ENCODE measurements around the gene FBP1. TPM values are rescaled to one million over a fixed set of nuclear protein-coding genes. Genes with fewer than 3 reads are reported as not detected.

FBP1 gene
- total RNA-seq, 2 donors from 2014 or later: 28.5 to 39.9 TPM

DNA sequence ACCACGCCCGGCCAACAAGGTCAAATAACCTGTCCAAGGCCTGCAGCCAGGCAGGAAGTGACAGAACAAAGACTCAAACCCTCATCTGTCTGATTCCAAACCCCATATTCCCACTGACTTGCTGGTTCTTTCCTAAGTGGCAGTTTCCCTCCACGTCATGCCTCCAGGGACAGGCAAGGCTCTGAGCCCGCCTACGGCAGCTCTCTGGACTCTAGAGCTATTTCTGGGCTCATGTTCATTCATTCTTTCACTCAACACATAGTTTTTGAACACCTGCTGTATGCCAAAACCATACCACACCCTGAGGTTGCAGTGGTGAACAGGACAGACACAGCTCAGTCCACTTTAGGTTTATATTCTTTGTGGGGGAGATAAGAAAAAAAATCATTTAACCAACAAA, 5.2 kb upstream of the FBP1 start:
- no peak overlapping the region for H3K27ac ChIP-seq
- no peak overlapping the region for H3K4me3 ChIP-seq
- TF ChIP-seq POLR2A (IDR thresholded peaks at IDR 0.05): no peak
- TF ChIP-seq, protein P1, sequence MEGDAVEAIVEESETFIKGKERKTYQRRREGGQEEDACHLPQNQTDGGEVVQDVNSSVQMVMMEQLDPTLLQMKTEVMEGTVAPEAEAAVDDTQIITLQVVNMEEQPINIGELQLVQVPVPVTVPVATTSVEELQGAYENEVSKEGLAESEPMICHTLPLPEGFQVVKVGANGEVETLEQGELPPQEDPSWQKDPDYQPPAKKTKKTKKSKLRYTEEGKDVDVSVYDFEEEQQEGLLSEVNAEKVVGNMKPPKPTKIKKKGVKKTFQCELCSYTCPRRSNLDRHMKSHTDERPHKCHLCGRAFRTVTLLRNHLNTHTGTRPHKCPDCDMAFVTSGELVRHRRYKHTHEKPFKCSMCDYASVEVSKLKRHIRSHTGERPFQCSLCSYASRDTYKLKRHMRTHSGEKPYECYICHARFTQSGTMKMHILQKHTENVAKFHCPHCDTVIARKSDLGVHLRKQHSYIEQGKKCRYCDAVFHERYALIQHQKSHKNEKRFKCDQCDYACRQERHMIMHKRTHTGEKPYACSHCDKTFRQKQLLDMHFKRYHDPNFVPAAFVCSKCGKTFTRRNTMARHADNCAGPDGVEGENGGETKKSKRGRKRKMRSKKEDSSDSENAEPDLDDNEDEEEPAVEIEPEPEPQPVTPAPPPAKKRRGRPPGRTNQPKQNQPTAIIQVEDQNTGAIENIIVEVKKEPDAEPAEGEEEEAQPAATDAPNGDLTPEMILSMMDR (IDR thresholded peaks at IDR 0.05): no peak
- peaks cover 5% of the 10 kb centered on the region for H3K4me1 ChIP-seq
- DNase-seq: no peak
- H3K9me3 ChIP-seq: no peaks in the 10 kb centered on the region
- ATAC-seq: no peak
- H3K36me3 ChIP-seq (replicated peaks in 1 of 2; ENCODE audit: insufficient read depth in 1 of 2, low read depth in 2 of 2): no peaks in the 10 kb centered on the region
- WGBS, 2 donors: 84 to 97% methylated on average over 3 to 5 of the region's 5 CpGs
- H3K27me3 ChIP-seq: no peaks in the 10 kb centered on the region
- intact Hi-C loops (cut with DNase I): no loop called here

DNA sequence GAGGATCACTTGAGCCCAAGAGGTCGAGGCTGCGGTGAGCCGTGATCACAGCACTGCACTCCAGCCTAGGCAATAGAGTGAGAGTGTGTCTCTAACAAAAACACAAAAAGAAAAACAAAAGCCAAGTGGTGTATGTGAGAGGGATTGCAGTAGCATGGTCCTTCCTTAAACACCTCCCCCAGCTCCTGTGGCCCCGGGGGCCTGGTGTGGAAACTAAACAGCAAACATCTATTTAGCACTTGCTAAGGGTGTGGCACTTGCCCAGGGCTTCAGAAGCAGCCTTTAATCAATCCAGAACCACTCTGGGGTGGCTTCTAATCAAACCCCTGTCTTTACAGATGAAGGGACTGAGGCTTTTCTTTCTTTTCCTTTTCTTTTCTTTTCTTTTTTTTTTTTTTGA, 4.4 kb upstream of the FBP1 start:
- Histone ChIP-seq H3K27me3 (no peaks in the 10 kb centered on the region), H3K9me3 (no peaks in the 10 kb centered on the region), H3K4me3 (no peak overlapping the region), H3K4me1 (peaks cover 9% of the 10 kb centered on the region), H3K27ac (no peak overlapping the region), H3K36me3 (replicated peaks in 1 of 2; ENCODE audit: insufficient read depth in 1 of 2, low read depth in 2 of 2) (no peaks in the 10 kb centered on the region)
- intact Hi-C loops (cut with DNase I): no loop called here
- no peak for ATAC-seq
- 74 to 82% methylated on average over 4 of the region's 4 CpGs for WGBS, 2 donors
- TF ChIP-seq, protein P1 (IDR thresholded peaks at IDR 0.05): no peak
- TF ChIP-seq POLR2A (IDR thresholded peaks at IDR 0.05): no peak
- DNase-seq: no peak

DNA sequence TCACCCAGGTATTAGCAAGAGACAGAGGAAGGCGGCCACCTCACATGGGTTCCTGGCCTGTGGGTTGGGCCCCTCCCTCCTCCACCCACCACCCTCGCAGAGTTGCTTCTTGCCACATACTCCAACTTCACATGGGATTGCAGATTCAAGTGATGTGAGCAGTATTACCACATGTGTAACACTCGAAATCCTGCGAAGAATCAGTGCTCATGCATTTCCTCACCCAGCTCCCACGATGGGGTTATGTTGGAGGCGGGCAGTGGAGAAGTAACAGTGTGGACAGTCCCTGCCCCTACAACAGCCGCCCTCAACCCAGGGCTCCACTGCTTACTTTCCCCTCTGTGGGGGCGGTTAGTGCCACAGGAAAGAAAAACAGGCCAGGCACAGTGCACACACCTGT, 3.9 kb upstream of the FBP1 start:
- peaks cover 15% of the 10 kb centered on the region for H3K4me1 ChIP-seq
- ATAC-seq (no peak), DNase-seq (no peak)
- no peaks in the 10 kb centered on the region for H3K9me3 ChIP-seq
- no peaks in the 10 kb centered on the region for H3K36me3 ChIP-seq (replicated peaks in 1 of 2; ENCODE audit: insufficient read depth in 1 of 2, low read depth in 2 of 2)
- H3K4me3 ChIP-seq: no peak overlapping the region
- WGBS, 2 donors: 84 to 92% methylated on average over 8 of the region's 8 CpGs
- intact Hi-C loops (cut with DNase I): no loop called here
- no peak overlapping the region for H3K27ac ChIP-seq
- no peak for TF ChIP-seq POLR2A (IDR thresholded peaks at IDR 0.05)
- TF ChIP-seq, protein P1 (IDR thresholded peaks at IDR 0.05): no peak
- no peaks in the 10 kb centered on the region for H3K27me3 ChIP-seq

DNA sequence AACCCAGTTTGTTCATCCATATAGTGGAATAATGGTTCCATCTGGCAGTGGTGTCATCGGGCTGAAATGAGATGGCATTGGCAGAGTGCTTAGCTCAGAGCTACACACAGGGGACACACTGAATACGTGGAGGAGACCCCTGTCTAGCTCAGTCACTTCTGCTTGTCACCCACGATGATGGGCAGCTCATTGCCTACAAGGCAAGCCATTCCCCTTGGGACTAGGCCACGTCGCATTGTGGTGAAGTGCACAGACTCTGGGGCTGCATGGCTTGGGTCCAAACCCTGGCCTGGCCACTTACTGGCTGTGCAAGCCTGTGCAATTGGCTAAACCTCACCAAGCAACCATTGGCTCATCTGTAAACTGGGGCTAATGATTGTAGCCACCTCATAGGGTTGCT, 3.2 kb upstream of the FBP1 start:
- no peak for ATAC-seq
- H3K4me1 ChIP-seq: peaks cover 20% of the 10 kb centered on the region
- no peaks in the 10 kb centered on the region for H3K27me3 ChIP-seq
- DNase-seq: no peak
- H3K36me3 ChIP-seq (replicated peaks in 1 of 2; ENCODE audit: insufficient read depth in 1 of 2, low read depth in 2 of 2): no peaks in the 10 kb centered on the region
- no peak overlapping the region for H3K4me3 ChIP-seq
- TF ChIP-seq, protein P1 (IDR thresholded peaks at IDR 0.05): no peak
- TF ChIP-seq POLR2A (IDR thresholded peaks at IDR 0.05): no peak
- 73 to 83% methylated on average over 3 to 5 of the region's 5 CpGs for WGBS, 2 donors
- H3K9me3 ChIP-seq: no peaks in the 10 kb centered on the region
- intact Hi-C loops (cut with DNase I): no loop called here
- H3K27ac ChIP-seq: no peak overlapping the region

DNA sequence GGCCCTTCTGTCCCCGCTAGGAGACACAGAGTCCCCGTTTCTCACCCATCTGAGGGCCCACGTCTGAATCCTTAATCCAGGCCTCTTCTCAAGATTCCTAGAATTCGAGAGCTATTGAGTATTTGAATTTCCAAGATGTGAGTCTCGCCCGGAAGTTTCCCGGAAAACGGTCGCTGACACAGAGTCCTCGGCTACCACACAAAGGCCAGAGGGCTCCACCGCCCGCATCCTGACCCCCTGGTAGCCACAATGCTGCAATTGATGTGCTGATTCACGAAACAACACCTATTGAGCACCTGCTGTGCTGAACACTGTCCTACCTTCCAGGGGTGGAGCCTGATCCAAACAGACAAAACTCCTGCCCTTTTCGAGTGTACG, 670 bp upstream of the FBP1 start:
- no peak for ATAC-seq
- no peak for DNase-seq
- H3K27ac ChIP-seq: peak overlapping the region; percentile 43 to 82 (median 72)
- H3K4me1 ChIP-seq: peaks cover 22% of the 10 kb centered on the region
- H3K36me3 ChIP-seq (replicated peaks in 1 of 2; ENCODE audit: insufficient read depth in 1 of 2, low read depth in 2 of 2): no peaks in the 10 kb centered on the region
- intact Hi-C loops (cut with DNase I): no loop called here
- no peaks in the 10 kb centered on the region for H3K9me3 ChIP-seq
- 46 to 57% methylated on average over 11 to 15 of the region's 15 CpGs for WGBS, 2 donors
- TF ChIP-seq, protein P1 (IDR thresholded peaks at IDR 0.05): no peak
- TF ChIP-seq POLR2A (IDR thresholded peaks at IDR 0.05): no peak
- H3K27me3 ChIP-seq: no peaks in the 10 kb centered on the region
- peak overlapping the region in 1 of 2 donors; percentile 61 for H3K4me3 ChIP-seq

Data from body of pancreas (tissue), 4 donors.